Transverse colon (tissue), 4 donors: ENCODE data around the gene LLPH. TPM values are rescaled to one million over a fixed set of nuclear protein-coding genes. Genes with fewer than 3 reads are reported as not detected.

ENCODE experiments used
- DNase-seq: peaks from one replicate; pipeline ENCODE4 v3.0.0-alpha.2; 2019
- H3K27ac ChIP-seq, 4 donors: fragments of 200-600 bp; sonication (generic); 2 replicates each; pipeline ENCODE4 v1.5.1; 2016 to 2018; ENCODE audit warnings: inconsistent platforms in 4 of 4
- H3K27me3 ChIP-seq: fragments of 200-600 bp; sonication (generic); 2 replicates; pipeline ENCODE4 v1.5.1; 2017; ENCODE audit warnings: inconsistent platforms
- H3K36me3 ChIP-seq, 4 donors: fragments of 200-600 bp; sonication (generic); 2 replicates each; pipeline ENCODE4 v1.5.1; 2017 to 2019; ENCODE audit warnings: inconsistent platforms in 4 of 4
- H3K4me1 ChIP-seq, 4 donors: fragments of 200-600 bp; sonication (generic); 2 replicates each; pipeline ENCODE4 v1.5.1; 2017 to 2020; ENCODE audit warnings: inconsistent platforms in 4 of 4
- H3K4me3 ChIP-seq, 4 donors: fragments of 200-600 bp; sonication (generic); 1 replicate in 1 of 4; 2 replicates in 3 of 4; pipeline versions ENCODE4 v1.5.1 to v1.6.1; 2017 to 2019; ENCODE audit warnings: inconsistent platforms in 4 of 4
- H3K9me3 ChIP-seq, 2 donors: fragments of 200-600 bp; sonication (generic); 2 replicates each; pipeline ENCODE4 v1.5.1; 2017 to 2019; ENCODE audit warnings: inconsistent platforms in 2 of 2
- CTCF ChIP-seq, 5 experiments: fragments of 200-600 bp in 3 of 5; fragments of 450-650 bp in 2 of 5; sonication (generic) in 3 of 5; IDR thresholded peaks; 1 replicate in 2 of 5; 2 replicates in 3 of 5; pipeline ENCODE4 v1.5.1; 2016 to 2017; ENCODE audit warnings: antibody characterized with exemption in 5 of 5, inconsistent platforms in 3 of 5, mild to moderate bottlenecking in 2 of 5, moderate library complexity in 1 of 5
- EP300 ChIP-seq: sonication (generic); formaldehyde crosslinking; IDR thresholded peaks from one replicate; pipeline ENCODE4 v1.6.1; 2017; ENCODE audit warnings: antibody characterized with exemption, low read depth
- POLR2A ChIP-seq: fragments of 450-650 bp; IDR thresholded peaks from one replicate; pipeline ENCODE4 v1.6.1; 2016; ENCODE audit warnings: antibody characterized with exemption, mild to moderate bottlenecking, moderate library complexity
- POLR2AphosphoS5 ChIP-seq, 3 donors: sonication (generic); formaldehyde crosslinking; IDR thresholded peaks; one replicate each; pipeline ENCODE4 v1.6.1; 2016; ENCODE audit warnings: antibody characterized with exemption in 3 of 3
- WGBS, 2 donors: methylation state at CpG; one replicate each; pipeline ENCODE4 v1.1.5; 2018; ENCODE audit warnings: low coverage in 1 of 2; 5-methylcytosine and 5-hydroxymethylcytosine counted together
- in situ Hi-C, 4 donors: fragments of 200-750 bp; cut with MboI; loops; one replicate each; pipeline versions ENCODE4 v1.15.0 to v1.15.1; 2017; ENCODE audit warnings: low sequenced_read_pairs in 3 of 4, low pct_ligation_motif_present in 1 of 4, low pct_unique_long_range_greater_than_20kb in 1 of 4
- intact Hi-C: fragments of 100-400 bp; cut with DNase I; formaldehyde crosslinking; loops from one replicate; pipeline ENCODE4 v1.15.1; 2023; ENCODE audit warnings: low total_unique reads
- total RNA-seq, 4 donors: library from RNA; depleted of rRNA; stranded (reverse); fragments of >200 nt; gene quantifications; one replicate each; pipeline ENCODE4 v1.1.0, GENCODE V29; 2016

The LLPH gene
- total RNA-seq, 4 donors from 2014 or later: 3.5 to 4.9 (median 3.9) TPM

GRCh38 chr12:66066929-66067523, 63.5 kb downstream of the LLPH start:
- intact Hi-C loops: no loop called here
- Histone ChIP-seq H3K4me3 (no peak overlapping the region), H3K4me1 (no peaks in the 10 kb centered on the region), H3K27ac (no peak overlapping the region), H3K27me3 (peaks cover 16% of the 10 kb centered on the region), H3K9me3 (no peaks in the 10 kb centered on the region), H3K36me3 (no peaks in the 10 kb centered on the region)
- WGBS, 2 donors: 42 to 57% methylated on average over 3 of the region's 3 CpGs
- no peak for DNase-seq
- TF ChIP-seq EP300 (no peak), CTCF (IDR thresholded peaks at IDR 0.05) (no peak), POLR2A (no peak), POLR2AphosphoS5 (IDR thresholded peaks at IDR 0.05) (no peak)
- in situ Hi-C loops: no loop called here

Other genes starting within 250 kb of the LLPH start
- 100 to 1,000 TPM in 2 of 4 donors, 10 to 100 TPM in 2; 15.5 to 217 (median 98.8) TPM for gene TMBIM4, start 39.2 kb upstream of the LLPH start, total RNA-seq
- gene IRAK3, start 58.5 kb upstream of the LLPH start, total RNA-seq: 10 to 100 TPM in 1 of 4 donors, 1 to 10 TPM in 3; 5.6 to 13.8 (median 6.7) TPM
- 10 to 100 TPM in 2 of 4 donors, 1 to 10 TPM in 2; 1.4 to 17.2 (median 9.8) TPM for gene HELB, start 171.7 kb upstream of the LLPH start, total RNA-seq